Stimulated activated effector memory CD8-positive, alpha-beta T cell treated with anti-CD3 and anti-CD28 coated beads, Interleukin-12 subunit alpha, Interleukin-12 subunit beta, amount 100 ng/mL, for 72 hours (primary cell): Measurements from ENCODE around the gene ARVCF.
"Not testable (repeated sequence)": the region's sequence is repeated elsewhere in the genome, so short reads cannot be mapped to it uniquely, and the experiment has no call there.

Experiments
- ATAC-seq: fragments of 150-1000 bp; cut with Tn5 transposase; 2 replicates; pipeline ENCODE4 v1.10.0; 2021
- DNase-seq, 2 donors: peaks; one replicate each; pipeline ENCODE4 v3.0.0; 2021 to 2022; ENCODE audit warnings: low spot score in 2 of 2
- H3K27ac Mint-ChIP-seq: one replicate; pipeline ENCODE4 v1.8.0; 2022; ENCODE audit warnings: mild to moderate bottlenecking, mixed read lengths
- H3K36me3 Mint-ChIP-seq: one replicate; pipeline ENCODE4 v1.8.0; 2022; ENCODE audit warnings: mild to moderate bottlenecking, mixed read lengths
- H3K4me1 Mint-ChIP-seq: one replicate; pipeline ENCODE4 v1.8.0; 2022; ENCODE audit warnings: mixed read lengths
- H3K4me3 Mint-ChIP-seq: one replicate; pipeline ENCODE4 v1.8.0; 2022; ENCODE audit warnings: mild to moderate bottlenecking, mixed read lengths
- H3K9me3 Mint-ChIP-seq: one replicate; pipeline ENCODE4 v1.8.0; 2022; ENCODE audit warnings: mixed read lengths

Gene ARVCF

DNA sequence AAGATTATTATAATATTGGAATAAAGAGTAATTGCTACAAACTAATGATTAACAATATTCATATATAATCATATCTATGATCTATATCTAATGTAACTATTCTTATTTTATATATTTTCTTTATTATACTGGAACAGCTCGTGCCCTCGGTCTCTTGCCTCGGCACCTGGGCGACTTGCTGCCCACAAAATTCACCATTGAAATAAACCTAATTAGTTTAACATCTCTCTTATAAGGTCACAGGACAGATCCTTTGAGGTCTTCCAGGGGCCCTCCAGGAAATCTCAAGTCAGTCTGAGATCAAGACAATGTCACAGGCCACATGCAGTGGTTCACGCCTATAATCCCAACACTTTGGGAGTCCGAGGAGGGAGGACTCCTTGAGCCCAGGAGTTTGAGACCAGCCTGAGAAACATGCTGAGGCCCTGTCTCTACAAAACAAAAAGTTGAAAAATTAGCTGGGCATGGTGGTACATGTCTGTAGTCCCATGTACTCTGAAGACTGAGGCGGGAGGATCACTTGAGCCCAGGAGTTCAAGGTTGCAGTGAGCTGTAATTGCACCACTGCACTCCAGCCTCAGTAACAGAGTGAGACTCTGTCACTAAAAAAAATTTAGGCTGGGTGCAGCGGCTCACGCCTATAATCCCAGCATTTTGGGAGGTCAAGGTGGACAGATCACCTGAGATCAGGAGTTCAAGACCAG lies 68.4 kb downstream of the ARVCF start:
- Mint-ChIP-seq H3K27ac (no peak overlapping the region), H3K4me1 (peaks cover 29% of the 10 kb centered on the region), H3K4me3 (no peak overlapping the region), H3K9me3 (no peaks in the 10 kb centered on the region), H3K36me3 (peaks cover 42% of the 10 kb centered on the region)
- DNase-seq (no peak), ATAC-seq (no peak)

DNA sequence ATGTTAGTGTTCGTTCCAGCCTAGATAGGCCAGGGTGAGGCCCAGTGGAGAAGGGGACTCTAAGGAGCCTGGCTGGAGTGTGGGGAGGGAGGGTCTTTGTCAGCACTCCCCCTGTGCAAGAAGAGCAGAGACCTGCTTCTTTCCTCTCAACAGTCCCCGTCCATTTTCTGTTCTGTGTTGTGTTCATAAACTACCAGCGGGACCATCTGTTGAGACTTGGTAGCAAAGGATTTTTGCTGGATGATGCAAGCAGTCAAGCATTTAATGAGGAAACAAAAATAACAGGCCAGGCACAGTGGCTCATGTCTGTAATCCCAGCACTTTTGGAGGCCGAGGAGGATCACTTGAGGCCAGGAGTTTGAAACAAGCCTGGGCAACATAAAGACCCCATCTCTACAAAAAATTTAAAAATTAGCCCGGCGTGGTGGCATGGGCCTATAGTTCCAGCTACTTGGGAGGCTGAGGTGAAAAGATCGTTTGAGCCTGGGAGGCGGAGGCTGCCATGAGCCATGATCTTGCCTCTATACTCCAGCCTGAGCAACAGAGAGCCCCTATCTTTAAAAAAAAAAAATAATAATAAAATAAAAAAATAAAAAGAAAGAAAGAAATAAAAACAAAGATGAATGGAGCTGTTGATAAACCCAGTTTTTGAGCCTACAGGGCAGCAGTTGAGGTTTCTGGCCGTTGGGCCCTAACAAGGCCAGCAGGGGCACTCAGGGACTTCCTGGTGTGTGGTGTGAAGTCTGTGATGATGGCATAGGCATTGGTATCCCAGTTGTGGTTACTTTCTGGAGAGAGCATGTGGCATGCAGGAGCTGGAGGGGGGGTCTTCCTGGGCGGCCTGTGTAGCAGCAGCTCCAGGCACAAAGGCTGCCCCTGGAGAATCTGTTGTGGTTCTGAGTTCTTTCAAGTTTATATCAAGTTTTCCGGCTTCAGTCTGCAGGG lies 73.3 kb downstream of the ARVCF start:
- peaks cover 23% of the 10 kb centered on the region for H3K36me3 Mint-ChIP-seq
- no peaks in the 10 kb centered on the region for H3K9me3 Mint-ChIP-seq
- peak overlapping the region; percentile 92 for H3K4me3 Mint-ChIP-seq
- DNase-seq (no peak), ATAC-seq (no peak)
- H3K4me1 Mint-ChIP-seq = peaks cover 39% of the 10 kb centered on the region
- H3K27ac Mint-ChIP-seq = peak overlapping the region; percentile 98

DNA sequence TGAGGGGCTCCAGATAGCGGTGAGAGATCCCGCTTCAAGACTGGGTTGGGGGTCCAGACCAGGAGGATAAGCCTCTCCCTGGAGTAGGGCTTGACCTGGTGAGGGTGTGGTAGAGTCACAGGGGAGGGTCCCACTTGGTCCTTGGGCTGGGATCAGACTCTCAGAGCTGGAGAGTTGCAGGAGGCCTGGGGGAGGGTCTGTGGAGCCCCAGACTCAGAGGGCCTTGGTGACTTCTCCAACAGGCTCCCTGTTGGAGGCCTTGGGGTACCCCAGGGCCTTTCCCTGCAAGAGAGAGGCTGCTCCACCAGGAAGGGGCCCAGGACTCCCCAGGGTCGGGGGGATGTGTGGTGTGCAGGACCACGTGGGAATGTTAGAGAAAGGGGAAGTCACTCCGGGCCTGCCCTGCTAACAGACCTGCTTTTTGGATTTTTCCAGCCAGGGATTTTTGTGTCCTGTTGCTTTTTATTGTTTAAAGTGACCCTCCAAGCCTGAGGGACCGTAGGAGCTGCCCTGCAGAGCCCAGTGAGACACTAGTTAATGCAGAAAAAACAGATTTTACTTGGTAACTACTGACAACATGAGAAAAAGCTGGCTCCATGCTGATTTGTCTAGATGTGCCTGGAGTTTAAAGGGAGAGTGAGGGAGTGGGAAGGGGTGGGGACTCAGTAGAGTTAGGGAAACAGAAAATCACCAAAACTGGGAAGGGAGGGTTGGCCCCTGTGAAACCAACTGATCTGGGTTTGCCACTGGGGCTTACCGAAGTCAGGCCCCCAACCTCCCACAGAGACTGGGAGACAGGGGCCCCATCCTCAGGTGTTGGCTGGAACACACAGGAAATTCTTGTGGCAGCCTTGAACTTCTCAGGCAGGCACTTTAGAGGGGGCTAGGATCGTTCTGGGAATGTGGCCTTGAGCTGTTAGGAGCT lies 74.2 kb downstream of the ARVCF start:
- peaks cover 37% of the 10 kb centered on the region for H3K4me1 Mint-ChIP-seq
- H3K4me3 Mint-ChIP-seq = peak overlapping the region; percentile 92
- ATAC-seq (peak; percentile 31), DNase-seq (peak in 1 of 2 donors; percentile 63)
- H3K9me3 Mint-ChIP-seq = no peaks in the 10 kb centered on the region
- peak overlapping the region; percentile 98 for H3K27ac Mint-ChIP-seq
- peaks cover 18% of the 10 kb centered on the region for H3K36me3 Mint-ChIP-seq

DNA sequence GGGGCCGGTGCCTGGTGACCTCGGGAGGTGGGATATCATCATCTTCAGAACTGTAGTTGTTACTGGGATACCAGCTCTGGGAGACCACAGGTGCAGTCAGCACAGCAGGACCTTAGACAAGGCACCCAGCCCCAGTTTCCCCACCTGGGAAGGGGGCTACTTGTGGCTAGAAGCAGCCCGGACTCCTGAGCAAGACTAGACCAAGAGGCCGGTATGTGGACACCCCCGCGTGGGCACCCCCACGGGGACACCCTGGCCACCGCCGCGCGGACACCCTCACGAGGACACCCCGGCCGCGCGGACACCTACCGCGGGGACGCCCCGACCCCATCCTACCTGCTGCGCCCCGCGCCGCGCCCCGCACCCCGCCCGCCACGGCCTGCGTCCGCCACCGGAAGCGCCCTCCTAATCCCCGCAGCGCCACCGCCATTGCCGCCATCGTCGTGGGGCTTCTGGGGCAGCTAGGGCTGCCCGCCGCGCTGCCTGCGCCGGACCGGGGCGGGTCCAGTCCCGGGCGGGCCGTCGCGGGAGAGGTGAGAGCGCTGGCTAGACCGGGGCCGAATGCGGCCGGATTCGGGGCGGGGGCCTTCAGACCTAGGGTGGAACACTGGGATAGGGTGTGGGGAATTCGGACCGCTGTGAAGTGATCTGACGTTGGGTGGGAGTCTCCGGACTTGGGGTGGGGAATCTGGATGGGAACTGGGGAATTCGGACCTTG lies 75.1 kb downstream of the ARVCF start, which contains the start of the genes COMT and TXNRD2:
COMT (plus strand) TSS at position 408 of the 718 bp plus-strand sequence. CDS start 20,755 bp downstream, outside the sequence.
TXNRD2 (minus strand) TSS at position 454 of the 718 bp plus-strand sequence; CDS start at position 439, 15 bp downstream.
- Mint-ChIP-seq H3K9me3 (peaks cover 5% of the 10 kb centered on the region), H3K4me1 (peaks cover 30% of the 10 kb centered on the region), H3K4me3 (peak within 1 kb of the TSS; percentile 92), H3K36me3 (peaks cover 13% of the 10 kb centered on the region), H3K27ac (peak within 1 kb of the TSS; percentile 98)
- ATAC-seq = peak; percentile 94
- peak; percentile 63 to 83 for DNase-seq

DNA sequence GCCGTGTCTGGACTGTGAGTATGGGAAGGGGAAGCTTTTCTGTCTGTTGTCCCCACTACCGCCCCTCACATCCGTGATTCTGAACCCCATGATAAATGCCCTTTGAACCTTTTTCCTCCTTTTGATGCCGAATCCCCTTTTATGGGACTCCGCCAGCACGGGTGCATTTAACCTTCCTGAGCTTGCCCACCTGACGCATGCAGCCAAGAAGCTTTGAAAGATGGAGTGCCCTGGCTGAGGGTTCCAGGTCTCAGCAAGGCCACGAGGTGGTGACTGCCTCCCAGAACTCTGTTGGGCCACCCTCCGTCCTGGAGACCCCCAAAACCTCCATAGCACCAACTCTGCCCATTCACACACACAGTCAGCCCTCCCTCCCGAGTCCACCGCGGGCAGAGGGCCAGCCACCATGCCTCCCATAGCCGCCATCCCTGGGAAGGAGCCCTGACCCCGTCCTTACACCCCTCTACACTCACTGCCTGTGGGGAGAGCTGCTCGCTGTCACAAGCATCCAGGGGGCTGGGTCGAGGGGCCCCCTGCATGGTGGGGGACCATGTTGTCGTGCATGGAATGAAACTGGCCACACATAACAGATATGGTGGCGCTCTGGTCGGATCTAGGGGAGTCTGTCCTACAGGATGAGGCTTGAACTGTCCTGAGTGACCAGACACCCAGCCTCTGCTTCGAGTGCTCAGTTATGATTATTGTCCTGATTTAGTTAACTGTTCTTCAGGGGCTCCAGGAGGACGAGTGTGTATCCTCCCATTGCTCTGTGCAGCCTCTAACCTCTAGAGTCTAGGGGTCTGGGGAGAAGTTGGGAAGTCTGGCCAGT lies 75.9 kb downstream of the ARVCF start:
- H3K9me3 Mint-ChIP-seq = peaks cover 9% of the 10 kb centered on the region
- peaks cover 30% of the 10 kb centered on the region for H3K4me1 Mint-ChIP-seq
- H3K36me3 Mint-ChIP-seq = peaks cover 13% of the 10 kb centered on the region
- H3K27ac Mint-ChIP-seq = peak overlapping the region; percentile 98
- H3K4me3 Mint-ChIP-seq = peak overlapping the region; percentile 92
- no peak for ATAC-seq
- DNase-seq = no peak

DNA sequence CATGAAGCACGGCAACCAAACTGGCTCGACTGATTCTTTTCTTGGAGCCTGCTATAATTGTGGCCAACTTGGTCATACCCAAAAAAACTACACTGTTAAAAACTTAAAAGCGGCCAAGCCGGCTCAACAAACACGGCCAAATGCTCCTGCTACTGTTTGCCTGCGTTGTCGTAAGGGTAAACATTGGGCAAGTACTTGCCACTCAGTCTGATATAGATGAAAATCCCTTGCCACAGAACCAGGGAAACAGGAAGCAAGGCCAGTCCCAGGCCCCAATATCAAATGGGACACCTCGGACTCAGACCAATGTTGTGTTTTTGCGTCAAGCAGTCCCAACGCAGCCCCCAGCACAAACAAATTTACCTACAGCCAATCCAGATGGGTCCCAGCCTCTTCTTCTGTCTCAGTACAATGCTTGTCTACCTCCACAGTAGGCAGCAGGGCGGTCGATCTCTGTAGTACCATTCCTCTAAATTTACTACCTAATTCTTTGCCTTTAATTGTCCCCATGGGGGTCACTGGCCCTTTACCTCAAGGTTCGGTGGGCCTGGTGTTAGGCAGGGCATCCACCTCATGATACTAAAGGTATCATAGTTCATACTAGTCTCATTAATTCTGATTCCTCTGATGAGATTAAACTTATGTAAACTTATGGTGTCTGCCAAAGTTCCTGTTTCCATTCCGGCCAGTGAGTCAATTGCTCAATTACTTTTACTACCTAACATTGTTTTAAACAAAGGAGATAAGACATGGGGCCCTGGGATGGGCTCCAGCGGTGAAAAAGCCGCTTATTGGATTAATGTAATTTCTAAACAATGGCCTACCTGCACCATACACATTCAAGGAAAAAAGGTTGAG lies 78.8 kb downstream of the ARVCF start:
- peaks cover 22% of the 10 kb centered on the region for H3K4me1 Mint-ChIP-seq
- peaks cover 9% of the 10 kb centered on the region for H3K36me3 Mint-ChIP-seq
- no peak overlapping the region for H3K4me3 Mint-ChIP-seq
- H3K9me3 Mint-ChIP-seq = peaks cover 14% of the 10 kb centered on the region
- H3K27ac Mint-ChIP-seq = no peak overlapping the region
- DNase-seq = no peak
- no peak for ATAC-seq

DNA sequence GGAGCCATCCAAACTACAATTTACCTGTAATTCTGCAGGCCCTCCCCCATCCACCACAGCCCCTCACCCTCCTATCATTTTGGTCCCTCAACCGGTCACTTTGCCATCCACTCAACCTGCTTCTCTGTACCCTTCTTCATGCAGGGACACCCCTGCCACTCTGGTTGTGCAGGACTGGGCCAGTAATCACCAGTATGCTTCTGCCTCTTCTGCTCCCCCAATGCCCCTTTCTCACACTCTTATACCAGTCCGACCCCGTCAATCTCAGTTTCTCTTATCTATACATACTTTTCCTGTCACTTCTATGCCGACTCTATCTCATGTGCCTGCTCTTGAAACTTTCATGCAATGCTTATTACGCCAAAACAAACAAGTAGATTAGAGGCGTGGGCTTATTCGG lies 80.1 kb downstream of the ARVCF start:
- no peak overlapping the region for H3K27ac Mint-ChIP-seq
- H3K4me1 Mint-ChIP-seq = peaks cover 15% of the 10 kb centered on the region
- DNase-seq = no peak
- no peak overlapping the region for H3K4me3 Mint-ChIP-seq
- H3K36me3 Mint-ChIP-seq = no peaks in the 10 kb centered on the region
- no peak for ATAC-seq
- H3K9me3 Mint-ChIP-seq = peaks cover 14% of the 10 kb centered on the region

DNA sequence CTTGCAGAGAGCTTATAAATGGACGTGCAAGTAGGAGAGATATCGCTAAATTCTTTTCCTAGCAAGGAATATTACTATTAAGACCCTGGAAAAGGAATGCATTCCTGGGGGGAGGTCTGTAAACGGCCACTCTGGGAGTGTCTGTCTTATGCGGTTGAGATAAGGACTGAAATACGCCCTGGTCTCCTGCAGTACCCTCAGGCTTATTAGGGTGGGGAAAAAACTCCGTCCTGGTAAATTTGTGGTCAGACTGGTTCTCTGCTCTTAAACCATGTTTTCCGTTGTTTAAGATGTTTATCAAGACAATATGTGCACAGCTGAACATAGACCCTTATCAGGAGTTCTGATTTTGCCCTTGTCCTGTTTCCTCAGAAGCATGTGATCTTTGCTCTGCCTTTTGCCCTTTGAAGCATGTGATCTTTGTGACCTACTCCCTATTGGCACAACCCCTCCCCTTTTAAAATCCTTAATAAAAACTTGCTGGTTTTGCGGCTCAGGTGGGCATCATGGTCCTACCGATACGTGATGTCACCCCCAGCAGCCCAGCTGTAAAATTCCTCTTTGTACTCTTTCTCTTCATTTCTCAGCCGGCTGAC lies 81.4 kb downstream of the ARVCF start:
- H3K27ac Mint-ChIP-seq, H3K36me3 Mint-ChIP-seq, DNase-seq, H3K4me3 Mint-ChIP-seq, ATAC-seq: not testable (repeated sequence)
- Mint-ChIP-seq H3K4me1 (peaks cover 11% of the 10 kb centered on the region), H3K9me3 (peaks cover 14% of the 10 kb centered on the region)

DNA sequence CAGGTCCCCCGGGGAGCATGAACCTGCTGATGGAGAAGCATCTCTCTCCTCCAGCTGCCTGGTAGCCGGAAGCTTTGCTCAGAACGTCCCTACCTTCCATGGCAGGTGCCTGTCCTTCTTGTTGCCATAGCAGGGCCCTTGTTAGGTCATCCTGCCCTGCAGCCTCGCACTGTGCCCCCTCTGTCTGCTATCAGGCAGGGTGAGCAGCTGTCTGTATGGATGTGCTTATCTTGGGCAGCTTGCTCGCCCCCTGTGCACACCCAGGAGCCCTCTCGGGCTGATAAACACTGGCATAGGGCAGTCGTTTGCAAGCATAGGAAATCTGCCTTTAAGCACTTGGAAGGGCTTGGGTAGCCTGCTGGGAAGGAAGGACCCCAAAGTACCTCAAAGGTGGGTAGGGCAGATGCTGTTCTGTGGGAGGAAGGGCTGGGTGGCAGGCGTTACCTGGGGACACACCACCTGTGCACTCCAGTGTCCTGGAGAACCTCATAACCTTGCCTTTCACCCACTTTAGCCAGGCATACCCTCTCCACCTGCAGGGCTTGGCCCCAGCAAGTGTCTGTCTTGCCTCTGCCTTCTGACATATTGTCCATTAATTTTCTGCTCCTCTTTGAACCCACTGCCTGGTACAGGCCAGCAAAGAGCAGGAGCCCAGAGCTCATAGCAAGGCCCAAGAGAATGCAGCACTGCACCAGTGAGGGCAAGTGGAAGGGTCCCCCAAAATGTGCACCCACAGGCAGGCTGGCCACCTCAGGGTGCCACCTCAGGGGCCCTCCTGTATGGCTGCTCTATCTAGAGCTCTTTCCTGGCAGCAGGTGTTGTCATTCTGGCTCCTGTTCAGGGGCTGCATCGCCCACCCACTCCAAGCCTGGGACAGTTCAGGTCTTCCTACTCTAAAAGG lies 83.0 kb downstream of the ARVCF start:
- DNase-seq = no peak
- no peak for ATAC-seq
- Mint-ChIP-seq H3K4me3 (no peak overlapping the region), H3K4me1 (peaks cover 11% of the 10 kb centered on the region), H3K36me3 (no peaks in the 10 kb centered on the region), H3K27ac (no peak overlapping the region), H3K9me3 (peaks cover 14% of the 10 kb centered on the region)

DNA sequence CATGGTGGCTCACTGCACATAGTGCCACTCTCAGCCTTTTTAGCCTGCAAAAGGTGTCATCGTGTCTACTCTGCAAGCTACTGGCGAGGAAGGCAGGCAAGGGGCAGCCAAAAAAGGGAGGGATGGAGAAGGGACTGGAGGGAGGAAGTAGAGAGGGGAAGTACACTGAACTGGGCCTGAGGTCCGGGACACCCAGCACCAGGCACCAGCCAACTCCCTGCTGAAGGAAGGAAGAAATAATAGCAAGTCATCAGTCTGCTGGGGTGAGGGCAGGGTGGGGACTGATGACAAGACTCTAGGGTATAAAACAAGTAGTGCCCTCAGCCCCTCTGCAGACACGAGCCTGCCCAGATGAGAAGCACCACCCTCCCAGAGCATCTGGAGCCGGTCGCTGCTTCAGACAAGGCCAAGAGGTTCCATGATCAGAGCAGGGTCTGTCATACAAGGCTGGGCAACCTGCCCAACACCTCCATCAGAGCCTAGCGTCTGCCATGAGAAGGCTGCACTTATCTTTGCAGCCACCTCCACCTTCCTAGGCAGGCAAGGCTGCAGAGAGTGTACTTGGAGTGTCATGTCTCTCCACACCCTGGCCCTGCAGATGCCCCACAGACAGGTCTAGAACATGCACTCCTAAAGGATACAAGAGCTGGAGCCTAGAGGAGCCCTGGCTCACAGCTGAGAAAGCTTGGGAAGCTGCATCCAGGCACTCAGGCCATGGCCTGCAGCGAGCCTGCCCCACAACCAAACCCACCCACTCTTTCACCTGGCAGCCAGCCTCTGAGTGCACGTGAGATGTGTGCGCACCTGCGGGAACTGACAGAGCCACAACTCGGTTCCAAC lies 84.0 kb downstream of the ARVCF start:
- Mint-ChIP-seq H3K4me1 (peaks cover 11% of the 10 kb centered on the region), H3K27ac (no peak overlapping the region), H3K4me3 (no peak overlapping the region), H3K9me3 (peaks cover 14% of the 10 kb centered on the region), H3K36me3 (no peaks in the 10 kb centered on the region)
- DNase-seq (no peak), ATAC-seq (no peak)

DNA sequence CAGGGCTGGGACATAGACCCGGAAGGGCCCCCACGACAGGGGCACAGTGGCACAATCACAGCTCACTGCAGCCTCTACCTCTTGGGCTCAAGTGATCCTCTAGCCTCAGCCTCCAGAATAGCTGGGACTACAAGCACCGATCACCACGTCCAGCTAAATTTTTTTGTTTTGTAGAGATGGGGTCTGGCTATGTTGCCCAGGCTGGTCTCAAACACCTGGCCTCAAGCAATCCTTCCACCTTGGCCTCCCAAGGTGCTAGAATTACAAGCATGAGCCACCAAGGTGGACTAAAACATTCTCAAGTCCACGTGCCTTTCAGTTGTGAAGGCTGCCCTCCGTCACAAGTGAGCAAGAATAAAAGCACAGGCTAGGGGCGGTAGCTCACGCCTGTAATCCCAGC lies 85.1 kb downstream of the ARVCF start:
- Mint-ChIP-seq H3K27ac (no peak overlapping the region), H3K4me3 (no peak overlapping the region), H3K4me1 (peaks cover 11% of the 10 kb centered on the region), H3K9me3 (peaks cover 9% of the 10 kb centered on the region), H3K36me3 (no peaks in the 10 kb centered on the region)
- ATAC-seq (no peak), DNase-seq (no peak)
